ENCODE data around the gene CDH8. TPM values are rescaled to one million over a fixed set of nuclear protein-coding genes. Genes with fewer than 3 reads are reported as not detected.

The CDH8 gene
- total RNA-seq, 1 donor from 2014 or later: not detected

DNA sequence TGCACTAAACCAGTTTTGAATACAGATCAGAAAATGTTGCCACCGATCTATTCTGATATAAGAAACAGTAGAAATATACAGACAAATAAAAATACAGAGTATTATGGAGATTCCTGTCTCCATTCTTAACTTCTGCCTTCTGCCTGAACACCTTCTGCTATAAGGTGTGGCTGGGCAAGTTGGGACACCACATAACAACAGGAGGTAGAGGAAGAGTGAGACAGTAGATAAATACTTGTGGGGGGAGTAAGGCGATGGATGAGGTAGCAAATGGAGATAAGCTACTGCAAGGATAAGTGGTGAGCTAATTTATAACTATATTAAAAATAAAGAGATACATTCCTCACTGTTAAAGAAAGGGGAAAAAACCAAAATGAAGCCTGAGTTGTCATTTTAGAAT, 143.7 kb downstream of the CDH8 start:
- Histone ChIP-seq H3K4me1 (no peaks in the 10 kb centered on the region), H3K36me3 (no peaks in the 10 kb centered on the region), H3K27ac (no peak overlapping the region), H3K27me3 (no peaks in the 10 kb centered on the region), H3K4me3 (no peak overlapping the region), H3K9me3 (no peaks in the 10 kb centered on the region)
- intact Hi-C loops (cut with DNase I): no loop called here
- TF ChIP-seq, protein P1, sequence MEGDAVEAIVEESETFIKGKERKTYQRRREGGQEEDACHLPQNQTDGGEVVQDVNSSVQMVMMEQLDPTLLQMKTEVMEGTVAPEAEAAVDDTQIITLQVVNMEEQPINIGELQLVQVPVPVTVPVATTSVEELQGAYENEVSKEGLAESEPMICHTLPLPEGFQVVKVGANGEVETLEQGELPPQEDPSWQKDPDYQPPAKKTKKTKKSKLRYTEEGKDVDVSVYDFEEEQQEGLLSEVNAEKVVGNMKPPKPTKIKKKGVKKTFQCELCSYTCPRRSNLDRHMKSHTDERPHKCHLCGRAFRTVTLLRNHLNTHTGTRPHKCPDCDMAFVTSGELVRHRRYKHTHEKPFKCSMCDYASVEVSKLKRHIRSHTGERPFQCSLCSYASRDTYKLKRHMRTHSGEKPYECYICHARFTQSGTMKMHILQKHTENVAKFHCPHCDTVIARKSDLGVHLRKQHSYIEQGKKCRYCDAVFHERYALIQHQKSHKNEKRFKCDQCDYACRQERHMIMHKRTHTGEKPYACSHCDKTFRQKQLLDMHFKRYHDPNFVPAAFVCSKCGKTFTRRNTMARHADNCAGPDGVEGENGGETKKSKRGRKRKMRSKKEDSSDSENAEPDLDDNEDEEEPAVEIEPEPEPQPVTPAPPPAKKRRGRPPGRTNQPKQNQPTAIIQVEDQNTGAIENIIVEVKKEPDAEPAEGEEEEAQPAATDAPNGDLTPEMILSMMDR (IDR thresholded peaks at IDR 0.05): no peak
- no peak for DNase-seq (ENCODE audit: low spot score in 2 of 2)

DNA sequence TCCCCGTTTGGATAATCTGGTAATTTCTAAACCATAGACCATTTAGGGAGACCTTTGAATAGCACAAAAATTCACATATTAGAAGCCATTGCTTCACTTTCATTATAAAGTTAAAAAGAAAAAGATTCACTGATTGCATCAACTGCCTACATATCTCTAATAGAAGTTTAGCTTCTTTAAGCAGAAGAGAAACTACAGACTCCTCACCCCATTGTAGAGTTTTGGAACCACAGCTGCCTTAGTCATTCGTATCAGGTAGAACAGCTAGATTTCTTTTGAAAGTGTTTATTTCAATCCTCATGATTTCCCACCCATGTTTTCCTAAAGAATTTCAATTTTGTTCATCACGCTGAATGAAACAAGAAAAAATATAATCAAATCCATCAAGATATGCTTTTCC, 144.8 kb downstream of the CDH8 start:
- H3K27me3 ChIP-seq: no peaks in the 10 kb centered on the region
- no peaks in the 10 kb centered on the region for H3K9me3 ChIP-seq
- H3K27ac ChIP-seq: no peak overlapping the region
- no peaks in the 10 kb centered on the region for H3K36me3 ChIP-seq
- DNase-seq (ENCODE audit: low spot score in 2 of 2): no peak
- TF ChIP-seq, protein P1 (IDR thresholded peaks at IDR 0.05): no peak
- intact Hi-C loops (cut with DNase I): no loop called here
- no peaks in the 10 kb centered on the region for H3K4me1 ChIP-seq
- H3K4me3 ChIP-seq: peak overlapping the region in 1 of 2 donors; percentile 17

DNA sequence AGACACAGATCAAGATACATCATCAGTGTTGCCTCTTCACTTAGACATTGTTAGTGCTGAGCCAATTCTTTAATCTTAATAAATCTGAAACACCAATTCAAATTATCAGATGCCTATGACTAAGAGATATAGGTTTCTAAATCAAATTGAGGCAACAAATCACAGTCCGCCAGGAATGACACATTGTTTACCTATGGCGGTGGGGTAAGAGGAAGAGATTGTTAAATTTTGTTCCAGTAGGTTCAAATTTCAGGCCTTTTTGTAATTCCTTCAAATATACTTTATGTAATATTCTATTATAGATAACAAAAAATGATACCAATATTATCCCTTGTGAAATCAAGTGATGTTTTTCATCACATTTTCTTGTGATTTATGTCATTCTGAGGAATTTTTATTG, 145.9 kb downstream of the CDH8 start:
- no peaks in the 10 kb centered on the region for H3K36me3 ChIP-seq
- no peak overlapping the region for H3K4me3 ChIP-seq
- DNase-seq (ENCODE audit: low spot score in 2 of 2): no peak
- no peaks in the 10 kb centered on the region for H3K4me1 ChIP-seq
- no peak overlapping the region for H3K27ac ChIP-seq
- TF ChIP-seq, protein P1 (IDR thresholded peaks at IDR 0.05): no peak
- intact Hi-C loops (cut with DNase I): no loop called here
- no peaks in the 10 kb centered on the region for H3K9me3 ChIP-seq
- no peaks in the 10 kb centered on the region for H3K27me3 ChIP-seq

DNA sequence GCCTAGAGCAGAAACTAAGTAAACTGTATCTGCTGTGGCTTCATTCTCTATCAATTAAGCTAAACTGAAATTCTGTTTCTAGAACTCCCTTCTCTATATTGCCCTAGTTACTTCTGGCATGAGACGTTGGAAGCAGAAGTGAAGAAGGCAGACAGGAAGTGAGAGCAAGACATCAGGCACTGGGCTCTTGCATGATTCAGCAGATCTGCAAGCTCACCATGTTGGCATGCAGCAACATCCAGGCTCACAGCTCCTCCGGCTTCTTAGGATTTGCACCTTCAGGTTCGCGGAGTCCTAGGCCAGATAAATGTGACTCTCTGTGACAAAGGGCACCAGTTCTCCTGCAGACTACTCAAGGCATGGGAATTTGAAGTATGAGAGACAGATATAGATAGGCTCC, 148.3 kb downstream of the CDH8 start:
- no peaks in the 10 kb centered on the region for H3K9me3 ChIP-seq
- H3K4me3 ChIP-seq: no peak overlapping the region
- TF ChIP-seq, protein P1 (IDR thresholded peaks at IDR 0.05): no peak
- H3K27ac ChIP-seq: no peak overlapping the region
- no peaks in the 10 kb centered on the region for H3K27me3 ChIP-seq
- no peaks in the 10 kb centered on the region for H3K36me3 ChIP-seq
- no peaks in the 10 kb centered on the region for H3K4me1 ChIP-seq
- no peak for DNase-seq (ENCODE audit: low spot score in 2 of 2)
- intact Hi-C loops (cut with DNase I): no loop called here

DNA sequence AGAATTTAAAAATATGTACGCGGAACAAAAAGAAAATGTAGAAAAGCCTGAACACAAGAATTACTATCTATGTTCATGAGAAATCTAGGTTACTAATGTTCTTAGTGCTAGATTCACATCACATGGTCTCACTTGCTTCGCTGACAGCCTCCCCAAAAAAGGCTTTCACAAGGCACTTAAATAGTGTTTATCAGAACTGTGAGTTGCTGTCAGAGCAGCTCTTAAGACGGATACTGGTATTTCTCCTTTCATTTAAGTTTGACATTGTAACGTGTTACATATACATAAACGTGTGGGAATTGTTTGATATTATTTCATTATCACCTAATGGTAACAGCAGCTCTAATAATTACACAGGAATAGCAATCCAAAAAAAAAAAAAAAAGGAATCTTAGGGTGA, 150.9 kb downstream of the CDH8 start:
- no peaks in the 10 kb centered on the region for H3K4me1 ChIP-seq
- DNase-seq (ENCODE audit: low spot score in 2 of 2): no peak
- TF ChIP-seq, protein P1 (IDR thresholded peaks at IDR 0.05): no peak
- no peaks in the 10 kb centered on the region for H3K9me3 ChIP-seq
- no peak overlapping the region for H3K27ac ChIP-seq
- H3K27me3 ChIP-seq: no peaks in the 10 kb centered on the region
- H3K36me3 ChIP-seq: no peaks in the 10 kb centered on the region
- H3K4me3 ChIP-seq: no peak overlapping the region
- intact Hi-C loops (cut with DNase I): no loop called here

DNA sequence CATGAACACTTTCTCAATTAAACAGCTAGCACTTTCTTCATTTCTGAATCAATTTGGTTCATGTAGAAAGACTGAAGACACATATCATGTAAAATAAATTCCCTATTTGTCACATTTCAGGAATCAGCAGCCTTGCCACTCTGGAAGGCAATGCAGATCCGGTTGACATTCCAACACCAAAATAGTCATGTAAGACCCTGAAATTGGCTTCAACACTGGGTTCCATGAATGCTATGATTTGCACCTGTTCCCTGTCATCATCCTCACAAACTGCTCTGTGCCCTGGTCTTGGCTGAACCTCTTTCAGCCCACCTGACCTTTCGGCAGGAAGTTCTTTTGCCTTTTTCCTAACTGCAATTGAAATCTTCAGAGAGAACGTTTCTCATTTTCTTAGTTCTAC, 156.9 kb downstream of the CDH8 start:
- Histone ChIP-seq H3K27ac (no peak overlapping the region), H3K27me3 (no peaks in the 10 kb centered on the region), H3K9me3 (no peaks in the 10 kb centered on the region), H3K4me1 (no peaks in the 10 kb centered on the region), H3K4me3 (no peak overlapping the region), H3K36me3 (no peaks in the 10 kb centered on the region)
- intact Hi-C loops (cut with DNase I): no loop called here
- TF ChIP-seq, protein P1 (IDR thresholded peaks at IDR 0.05): no peak
- no peak for DNase-seq (ENCODE audit: low spot score in 2 of 2)

Data from ascending aorta (tissue), 2 donors.